Activated T-helper 1 cell treated with Interleukin-2 at 50 U/mL for 16 hours (primary cell): ENCODE data around the gene EMILIN2.

ENCODE experiments used
- DNase-seq: peaks from one replicate; pipeline ENCODE4 v3.0.0-alpha.2; 2020; ENCODE audit warnings: low read depth

EMILIN2 gene

GRCh38 chr18:2954869-2955645, 108.3 kb downstream of the EMILIN2 start:
- DNase-seq: no peak

GRCh38 chr18:2956056-2956455, 109.2 kb downstream of the EMILIN2 start:
- DNase-seq: no peak

- no peak for DNase-seq
These were observed 112.1 kb downstream of the EMILIN2 start for GRCh38 chr18:2958819-2959298.

GRCh38 chr18:2959341-2959740, 112.5 kb downstream of the EMILIN2 start:
- no peak for DNase-seq

GRCh38 chr18:2960983-2961696, 114.3 kb downstream of the EMILIN2 start:
- DNase-seq: no peak

- no peak for DNase-seq
These were observed 115.0 kb downstream of the EMILIN2 start for GRCh38 chr18:2961821-2962220.

- DNase-seq: peak; percentile 18
These were observed 116.2 kb downstream of the EMILIN2 start for GRCh38 chr18:2963048-2963447.

- DNase-seq: no peak
These were observed 117.7 kb downstream of the EMILIN2 start for GRCh38 chr18:2964361-2965010.
